IMR-90 (cell line): ENCODE measurements around the gene APMAP. TPM values are rescaled to one million over a fixed set of nuclear protein-coding genes. Genes with fewer than 3 reads are reported as not detected.

Source experiments
- ATAC-seq: fragments of 200-7000 bp; cut with Tn5 transposase; 2 replicates; pipeline ENCODE4 v1.9.1; 2020; ENCODE audit warnings: low read depth, mild to moderate bottlenecking, moderate library complexity
- BruUV-seq: library from RNA; stranded (reverse); fragments of 400-500 nt; replicated peaks from 2 replicates; lab custom pipeline; 2021; lab: Mats Ljungman, UMichigan
- CTCF ChIA-PET: fragments of 300-600 bp; formaldehyde crosslinking; extraction: SDS; loops from one replicate; lab custom pipeline; 2021; ENCODE audit warnings: antibody characterized with exemption; lab: Yijun Ruan, JAX
- POLR2A ChIA-PET: fragments of 300-600 bp; sonication (Branson Sonifier 250); formaldehyde crosslinking; loops from one replicate; lab custom pipeline; 2022; ENCODE audit warnings: antibody characterized with exemption; ENCODE audit not compliant: unreplicated experiment; lab: Charles Lee
- DNase-seq: peaks from one replicate; pipeline ENCODE4 v3.0.0; 2013
- H2AFZ ChIP-seq: replicated peaks from 2 replicates; pipeline ENCODE3; 2013; ENCODE audit warnings: low read length, mild to moderate bottlenecking; ENCODE audit not compliant: poor library complexity
- H2AK5ac ChIP-seq: 2 replicates; pipeline ENCODE4 v1.6.1; 2013; ENCODE audit warnings: low read depth, low read length, inconsistent platforms
- H2AK9ac ChIP-seq: replicated peaks from 2 replicates; pipeline ENCODE3; 2013; ENCODE audit warnings: mild to moderate bottlenecking, low read depth, low read length, moderate library complexity; ENCODE audit not compliant: poor library complexity
- H2BK120ac ChIP-seq: 2 replicates; pipeline ENCODE4 v1.6.1; 2013; ENCODE audit warnings: low read depth, low read length, inconsistent platforms
- H2BK15ac ChIP-seq: 3 replicates; pipeline ENCODE4 v1.6.1; 2013; ENCODE audit warnings: low read depth, low read length, inconsistent platforms
- H2BK20ac ChIP-seq: 2 replicates; pipeline ENCODE4 v1.6.1; 2013; ENCODE audit warnings: low read depth, mild to moderate bottlenecking, inconsistent platforms, low read length, moderate library complexity
- H2BK5ac ChIP-seq: 2 replicates; pipeline ENCODE4 v1.6.1; 2013; ENCODE audit warnings: mild to moderate bottlenecking, low read depth, low read length, inconsistent platforms; ENCODE audit not compliant: poor library complexity, severe bottlenecking
- H3K14ac ChIP-seq: replicated peaks from 2 replicates; pipeline ENCODE4 v1.6.1; 2013; ENCODE audit warnings: low read depth, low read length, inconsistent platforms
- H3K18ac ChIP-seq: 2 replicates; pipeline ENCODE4 v1.6.1; 2013; ENCODE audit warnings: low read depth, low read length, control low read depth
- H3K23ac ChIP-seq: 2 replicates; pipeline ENCODE4 v1.6.1; 2013; ENCODE audit warnings: low read depth, low read length, inconsistent platforms
- H3K27ac ChIP-seq: 2 replicates; pipeline ENCODE4 v1.5.1; 2013; ENCODE audit warnings: mild to moderate bottlenecking, control low read depth, low read length; ENCODE audit not compliant: insufficient read depth
- H3K27me3 ChIP-seq: 2 replicates; pipeline ENCODE4 v1.6.1; 2013; ENCODE audit warnings: low read length; ENCODE audit not compliant: control insufficient read depth, insufficient read depth
- H3K36me3 ChIP-seq: 2 replicates; pipeline ENCODE4 v1.6.1; 2013; ENCODE audit warnings: low read length, mixed read lengths; ENCODE audit not compliant: control insufficient read depth, insufficient read depth
- H3K4ac ChIP-seq: 2 replicates; pipeline ENCODE4 v1.6.1; 2013; ENCODE audit warnings: low read depth, low read length, inconsistent platforms
- H3K4me1 ChIP-seq: 2 replicates; pipeline ENCODE4 v1.6.1; 2013; ENCODE audit warnings: low read length, mixed read lengths; ENCODE audit not compliant: control insufficient read depth, insufficient read depth
- H3K4me2 ChIP-seq: 2 replicates; pipeline ENCODE4 v1.6.1; 2013; ENCODE audit warnings: low read depth, mild to moderate bottlenecking, control low read depth, low read length, moderate library complexity
- H3K4me3 ChIP-seq: 2 replicates; pipeline ENCODE4 v1.5.1; 2013; ENCODE audit warnings: low read depth, mild to moderate bottlenecking, control low read depth, low read length, moderate library complexity; ENCODE audit not compliant: insufficient read depth
- H3K56ac ChIP-seq: 2 replicates; pipeline ENCODE4 v1.6.1; 2013; ENCODE audit warnings: low read length, inconsistent platforms; ENCODE audit not compliant: insufficient read depth; ENCODE audit errors: extremely low read depth
- H3K79me1 ChIP-seq, 2 experiments: 2 replicates each; pipeline ENCODE4 v1.6.1; 2013; ENCODE audit warnings: low read length in 2 of 2, inconsistent platforms in 1 of 2, low read depth in 1 of 2
- H3K9ac ChIP-seq: 2 replicates; pipeline ENCODE4 v1.6.1; 2013; ENCODE audit warnings: low read depth, low read length, control low read depth
- H3K9me1 ChIP-seq: 2 replicates; pipeline ENCODE4 v1.6.1; 2013; ENCODE audit warnings: low read length, inconsistent platforms; ENCODE audit not compliant: insufficient read depth
- H3K9me3 ChIP-seq: 2 replicates; pipeline ENCODE4 v1.6.1; 2013; ENCODE audit warnings: low read length; ENCODE audit not compliant: control insufficient read depth, insufficient read depth
- H4K20me1 ChIP-seq: 2 replicates; pipeline ENCODE4 v1.6.1; 2013; ENCODE audit warnings: low read length, inconsistent platforms; ENCODE audit not compliant: insufficient read depth
- H4K5ac ChIP-seq: 2 replicates; pipeline ENCODE4 v1.6.1; 2013; ENCODE audit warnings: mild to moderate bottlenecking, low read depth, low read length, control low read depth
- H4K8ac ChIP-seq, 2 experiments: 2 replicates each; pipeline ENCODE4 v1.6.1; 2013; ENCODE audit warnings: low read depth in 2 of 2, low read length in 2 of 2, control low read depth in 1 of 2, inconsistent platforms in 1 of 2
- H4K91ac ChIP-seq: 2 replicates; pipeline ENCODE4 v1.6.1; 2013; ENCODE audit warnings: low read depth, low read length, inconsistent platforms; ENCODE audit not compliant: insufficient read depth
- BHLHE40 ChIP-seq: fragments of 150-350 bp; IDR thresholded peaks from 2 replicates; pipeline ENCODE4 v1.6.1; 2016; ENCODE audit warnings: mild to moderate bottlenecking, low read depth, low read length
- CTCF ChIP-seq: conservative IDR thresholded peaks from 2 replicates; pipeline ENCODE4 v1.5.1; 2012; ENCODE audit warnings: mild to moderate bottlenecking, low read depth, low read length, improper control_type of control experiment
- ELK1 ChIP-seq: fragments of 150-350 bp; IDR thresholded peaks from 2 replicates; pipeline ENCODE4 v1.6.1; 2016; ENCODE audit warnings: low read depth, mild to moderate bottlenecking, low read length, moderate library complexity, borderline replicate concordance
- FOS ChIP-seq: fragments of 150-350 bp; IDR thresholded peaks from 2 replicates; pipeline ENCODE4 v1.6.1; 2016; ENCODE audit warnings: low read depth, low read length
- MAZ ChIP-seq: IDR thresholded peaks from 2 replicates; pipeline ENCODE4 v1.6.1; 2012; ENCODE audit warnings: low read depth, mild to moderate bottlenecking, low read length, improper control_type of control experiment, moderate library complexity, borderline replicate concordance
- NFE2L2 ChIP-seq: fragments of 150-350 bp; IDR thresholded peaks from 2 replicates; pipeline ENCODE4 v1.6.1; 2016; ENCODE audit warnings: low read depth, mild to moderate bottlenecking, low read length
- POLR2A ChIP-seq: IDR thresholded peaks from 2 replicates; pipeline ENCODE4 v1.6.1; 2012; ENCODE audit warnings: mild to moderate bottlenecking, low read depth, low read length
- RAD21 ChIP-seq: IDR thresholded peaks from 2 replicates; pipeline ENCODE4 v1.6.1; 2012; ENCODE audit warnings: low read length, improper control_type of control experiment
- RCOR1 ChIP-seq: IDR thresholded peaks from 2 replicates; pipeline ENCODE4 v1.6.1; 2012; ENCODE audit warnings: mild to moderate bottlenecking, low read length, improper control_type of control experiment; ENCODE audit not compliant: insufficient replicate concordance
- RFX5 ChIP-seq: IDR thresholded peaks from 2 replicates; pipeline ENCODE4 v1.8.0; 2012; ENCODE audit warnings: low read depth, mild to moderate bottlenecking, low read length, moderate library complexity
- SMC3 ChIP-seq: fragments of 150-350 bp; IDR thresholded peaks from 2 replicates; pipeline ENCODE4 v1.6.1; 2016; ENCODE audit warnings: low read depth, mild to moderate bottlenecking, antibody characterized with exemption, low read length, moderate library complexity
- WGBS, 2 experiments: methylation state at CpG; one replicate each; pipeline versions ENCODE4 v1.1.5 to v1.1.7; 2013; ENCODE audit warnings: missing lambda C conversion rate in 2 of 2; ENCODE audit not compliant: insufficient read length in 1 of 2; ENCODE audit errors: extremely low coverage in 2 of 2; 5-methylcytosine and 5-hydroxymethylcytosine counted together
- dilution Hi-C: fragments of 300-500 bp; cut with HindIII; formaldehyde crosslinking; loops from one replicate; pipeline ENCODE4 v1.14.3; 2018; ENCODE audit warnings: low sequenced_read_pairs; ENCODE audit not compliant: unreplicated experiment
- in situ Hi-C: fragments of 300-500 bp; cut with MboI; formaldehyde crosslinking; loops from 3 replicates; pipeline ENCODE4 v1.14.3; 2019; ENCODE audit warnings: low sequenced_read_pairs, inconsistent platforms, mixed read lengths
- intact Hi-C: fragments of 100-400 bp; cut with micrococcal nuclease; formaldehyde crosslinking; loops from 2 replicates; pipeline ENCODE4 v1.10.0; 2022
- polyA plus RNA-seq, 3 experiments: library from polyadenylated mRNA; depleted of rRNA; stranded (reverse); fragments of >200 nt; gene quantifications; 2 replicates each; pipeline ENCODE4 v1.2.3, GENCODE V29; 2012; ENCODE audit warnings: low replicate concordance in 1 of 3
- total RNA-seq: library from RNA; depleted of rRNA; stranded (reverse); fragments of >200 nt; gene quantifications from 2 replicates; pipeline ENCODE4 v1.2.3, GENCODE V29; 2012

APMAP gene
- total and polyA plus RNA-seq, 2 of the 4 experiments (the other 2 are of a cell fraction): 67.2 to 88.8 TPM

- peaks cover 52 to 54% of the 10 kb centered on the region in 2 experiments for H3K79me1 ChIP-seq
- no peak overlapping the region for H2BK5ac ChIP-seq
- peaks cover 2% of the 10 kb centered on the region; the same call in 1 of the 2 replicates for H3K36me3 ChIP-seq
- H2AFZ ChIP-seq: no peak overlapping the region
- H2AK5ac ChIP-seq: no peak overlapping the region
- in situ Hi-C loops: loop anchor here (25.0 kb wide), 3 partner anchors 601 to 876 kb away; partner anchors contain the start of genes NINL and ZNF337
- WGBS, 2 experiments: no CpG with 5 or more reads among the region's 7 CpGs
- H2AK9ac ChIP-seq: no peak overlapping the region
- H3K4me3 ChIP-seq: no peak overlapping the region
- H3K23ac ChIP-seq: no peak overlapping the region
- DNase-seq (no peak), ATAC-seq (no peak)
- no peak overlapping the region for H3K14ac ChIP-seq
- H2BK120ac ChIP-seq: no peak overlapping the region
- H3K9ac ChIP-seq: no peak overlapping the region
- no peak overlapping the region for H3K4me2 ChIP-seq
- peaks cover 2% of the 10 kb centered on the region for H4K20me1 ChIP-seq
- H4K5ac ChIP-seq: no peak overlapping the region
- H4K91ac ChIP-seq: no peak overlapping the region
- H4K8ac ChIP-seq: no peak overlapping the region
- ChIA-PET CTCF (no interaction called here), POLR2A (no interaction called here)
- no peak overlapping the region for H3K4ac ChIP-seq
- dilution Hi-C loops: no loop called here
- TF ChIP-seq CTCF: no peak
- no peak for TF ChIP-seq FOS
- no peak for TF ChIP-seq MAZ
- TF ChIP-seq POLR2A: no peak
- TF ChIP-seq ELK1: no peak
- TF ChIP-seq RCOR1: no peak
- TF ChIP-seq RAD21: no peak
- TF ChIP-seq SMC3: no peak
- TF ChIP-seq RFX5: no peak
- no peak for TF ChIP-seq NFE2L2
- TF ChIP-seq BHLHE40: no peak
- no peak overlapping the region for H3K56ac ChIP-seq
- intact Hi-C loops: no loop called here
- peaks cover 10% of the 10 kb centered on the region; the same call in 1 of the 2 replicates for H3K9me1 ChIP-seq
- no peak overlapping the region for H3K27ac ChIP-seq
- H3K27me3 ChIP-seq: no peaks in the 10 kb centered on the region
- H3K18ac ChIP-seq: no peak overlapping the region
- H3K9me3 ChIP-seq: no peaks in the 10 kb centered on the region
- no peak overlapping the region for H2BK20ac ChIP-seq
- H2BK15ac ChIP-seq: no peak overlapping the region
- no peaks in the 10 kb centered on the region for H3K4me1 ChIP-seq
- no TSS peak for BruUV-seq
Measured at GRCh38 chr20:24986436-24987015, 6.0 kb downstream of the APMAP start.
